ENCODE measurements around the gene NAGA. TPM values are rescaled to one million over a fixed set of nuclear protein-coding genes. Genes with fewer than 3 reads are reported as not detected.
A peak's percentile ranks its signal among the peaks of the same experiment; 100 is the strongest.

Gene NAGA
- total and polyA plus RNA-seq, 2 donors (not counting 3 experiments of a cell fraction or from before 2014, with no cell fraction given): 29.0 to 63.4 TPM

GRCh38 chr22:42086051-42086450 is 15.4 kb upstream of the NAGA start:
- peaks cover 2% of the 10 kb centered on the region for H3K4me1 ChIP-seq (ENCODE audit: control insufficient read depth, extremely low read depth, insufficient read depth, low read length)
- no peaks in the 10 kb centered on the region for H3K9me3 ChIP-seq (replicated peaks; ENCODE audit: control insufficient read depth, insufficient read depth, low read length)
- dilution Hi-C loops (cut with MboI; ENCODE audit: extremely low pct_ligation_motif_present, low sequenced_read_pairs): no loop called here
- no peaks in the 10 kb centered on the region for H3K9me1 ChIP-seq (replicated peaks; ENCODE audit: control insufficient read depth, extremely low read depth, insufficient read depth, low read length)
- H2AFZ ChIP-seq (ENCODE audit: low read depth, low read length): no peak overlapping the region
- no TSS peak for BruUV-seq (replicated peaks)
- peaks cover 14 to 18% of the 10 kb centered on the region in 2 experiments for H3K36me3 ChIP-seq (ENCODE audit: control insufficient read depth in 2 of 2, extremely low read depth in 1 of 2, insufficient read depth in 2 of 2, low read length in 2 of 2)
- no peak for FAIRE-seq
- TF ChIP-seq CTCF (IDR thresholded peaks at IDR 0.05; ENCODE audit: extremely low read depth in 1 of 2, insufficient read depth in 1 of 2, low read depth in 1 of 2, low read length in 2 of 2): no peak
- TF ChIP-seq EZH2 (IDR thresholded peaks at IDR 0.05; ENCODE audit: borderline replicate concordance, low read depth, low read length, severe bottlenecking): no peak
- TF ChIP-seq MYC (IDR thresholded peaks at IDR 0.05; ENCODE audit: low read depth, low read length): no peak
- no peak for TF ChIP-seq GATA2 (IDR thresholded peaks at IDR 0.05; ENCODE audit: insufficient read depth, insufficient read length, low read depth, low read length)
- TF ChIP-seq FOS (IDR thresholded peaks at IDR 0.05; ENCODE audit: borderline replicate concordance, insufficient read depth, low read length): no peak
- TF ChIP-seq JUN (IDR thresholded peaks at IDR 0.05; ENCODE audit: borderline replicate concordance, insufficient read depth, insufficient read length, low read depth): no peak
- TF ChIP-seq MAX (IDR thresholded peaks at IDR 0.05; ENCODE audit: insufficient read depth, insufficient read length): no peak
- TF ChIP-seq POLR2A (IDR thresholded peaks at IDR 0.05; ENCODE audit: low read depth, low read length): no peak
- TF ChIP-seq POLR2AphosphoS5 (IDR thresholded peaks at IDR 0.05; ENCODE audit: insufficient read depth, low read depth, low read length): no peak
- peak; percentile 62 for DNase-seq (ENCODE audit: low read depth, low spot score)
- H4K20me1 ChIP-seq (replicated peaks; ENCODE audit: control insufficient read depth, extremely low read depth, insufficient read depth, low read length): no peaks in the 10 kb centered on the region
- POLR2A ChIA-PET: no interaction called here
- peaks cover 20% of the 10 kb centered on the region for H3K79me2 ChIP-seq (ENCODE audit: control insufficient read depth, insufficient read depth, low read length)
- intact Hi-C loops (cut with micrococcal nuclease): no loop called here
- H3K27me3 ChIP-seq (ENCODE audit: control insufficient read depth in 2 of 2, insufficient read depth in 2 of 2, low read length in 2 of 2): no peaks in the 10 kb centered on the region
- CTCF ChIA-PET: no interaction called here
- no peak overlapping the region for H3K9ac ChIP-seq (replicated peaks; ENCODE audit: extremely low read depth, insufficient read depth, low read length)
- H3K4me3 ChIP-seq (replicated peaks in 1 of 3; ENCODE audit: insufficient read depth in 1 of 3, low read depth in 1 of 3, low read length in 3 of 3): no peak overlapping the region
- no peak overlapping the region for H3K27ac ChIP-seq (ENCODE audit: insufficient read depth, low read depth, low read length)
- H3K4me2 ChIP-seq (ENCODE audit: insufficient read depth, low read length): no peak overlapping the region

Data from endothelial cell of umbilical vein (primary cell).